Breast epithelium (tissue), 4 donors: ENCODE measurements around the gene RBM4B. TPM values are rescaled to one million over a fixed set of nuclear protein-coding genes. Genes with fewer than 3 reads are reported as not detected.

Source experiments
- DNase-seq, 2 donors: peaks; one replicate each; pipeline ENCODE4 v3.0.0-alpha.2; 2019; ENCODE audit warnings: low spot score in 2 of 2
- H3K27ac ChIP-seq, 2 donors: fragments of 200-600 bp; sonication (generic) in 1 of 2; one replicate each; pipeline ENCODE4 v1.5.1; 2016 to 2019; ENCODE audit warnings: mild to moderate bottlenecking in 1 of 2
- H3K27me3 ChIP-seq, 2 donors: fragments of 200-600 bp; sonication (generic) in 1 of 2; one replicate each; pipeline versions ENCODE4 v1.5.1 to v1.6.0; 2017 to 2019; ENCODE audit warnings: control low read depth in 1 of 2, mild to moderate bottlenecking in 1 of 2
- H3K36me3 ChIP-seq: fragments of 200-600 bp; one replicate; pipeline ENCODE4 v1.5.1; 2019
- H3K4me1 ChIP-seq, 2 donors: fragments of 200-600 bp; sonication (generic); one replicate each; pipeline ENCODE4 v1.5.1; 2016 to 2019; ENCODE audit warnings: control low read depth in 1 of 2
- H3K4me3 ChIP-seq, 3 donors: fragments of 200-600 bp; sonication (generic); 1 replicate in 2 of 3; 2 replicates in 1 of 3; pipeline ENCODE4 v1.5.1; 2016 to 2019; ENCODE audit warnings: mild to moderate bottlenecking in 3 of 3, moderate library complexity in 2 of 3
- H3K9me3 ChIP-seq, 2 donors: fragments of 200-600 bp; sonication (generic) in 1 of 2; one replicate each; pipeline ENCODE4 v1.5.1; 2016 to 2019; ENCODE audit warnings: control low read depth in 1 of 2
- CTCF ChIP-seq, 3 donors: fragments of 450-650 bp; IDR thresholded peaks; one replicate each; pipeline ENCODE4 v1.5.1; 2016 to 2017; ENCODE audit warnings: antibody characterized with exemption in 3 of 3, mild to moderate bottlenecking in 3 of 3, moderate library complexity in 3 of 3
- POLR2A ChIP-seq: fragments of 450-650 bp; IDR thresholded peaks from one replicate; pipeline ENCODE4 v1.6.1; 2016; ENCODE audit warnings: antibody characterized with exemption, mild to moderate bottlenecking, moderate library complexity
- POLR2AphosphoS5 ChIP-seq, 3 donors: sonication (generic); formaldehyde crosslinking; IDR thresholded peaks; one replicate each; pipeline ENCODE4 v1.6.1; 2017; ENCODE audit warnings: antibody characterized with exemption in 3 of 3
- intact Hi-C: fragments of 100-400 bp; cut with DNase I; formaldehyde crosslinking; loops from one replicate; pipeline ENCODE4 v1.15.1; 2023; ENCODE audit warnings: low total_unique reads
- total RNA-seq, 3 donors: library from RNA; depleted of rRNA; stranded (reverse); fragments of >200 nt; gene quantifications; one replicate each; pipeline ENCODE4 v1.1.0, GENCODE V29; 2016

RBM4B gene
- total RNA-seq, 3 donors from 2014 or later: 14.9 to 43.8 (median 25.9) TPM

GRCh38 chr11:66616379-66617154 is 61.1 kb downstream of the RBM4B start, which contains the start of gene RBM14:
Gene RBM14 (plus strand): TSS chr11:66616630. CDS start chr11:66616721, 91 bp downstream.
- intact Hi-C loops: no loop called here
- DNase-seq: peak; percentile 99
- peaks cover 0 to 3% of the 10 kb centered on the region in 2 donors for H3K4me1 ChIP-seq

More at GRCh38 chr11:66616379-66617154, 61.1 kb downstream of the RBM4B start, which contains the start of gene RBM14:
- TF ChIP-seq CTCF (IDR thresholded peaks at IDR 0.05) (no peak), POLR2AphosphoS5 (IDR thresholded peaks at IDR 0.05) (peak; percentile 99 to 100 (median 100)), POLR2A (peak; percentile 100)
- no peaks in the 10 kb centered on the region for H3K9me3 ChIP-seq
- H3K27ac ChIP-seq: peak within 1 kb of the TSS; percentile 89 to 98
- no peaks in the 10 kb centered on the region for H3K36me3 ChIP-seq
- H3K27me3 ChIP-seq: no peaks in the 10 kb centered on the region
- peak within 1 kb of the TSS; percentile 66 to 94 (median 68) for H3K4me3 ChIP-seq

Other genes with a start within 250 kb of the RBM4B start
- gene MRPL11, start 239.0 kb downstream of the RBM4B start, total RNA-seq: 10 to 100 TPM; 33.1 to 42.3 (median 36.8) TPM
- 10 to 100 TPM; 16.0 to 20.0 (median 18.6) TPM for gene PELI3, start 211.0 kb downstream of the RBM4B start, total RNA-seq
- 10 to 100 TPM; 16.5 to 24.3 (median 16.7) TPM for gene DPP3, start 197.5 kb downstream of the RBM4B start, total RNA-seq
- 10 to 100 TPM; 51.5 to 79.5 (median 63.8) TPM for gene BBS1, start 167.3 kb downstream of the RBM4B start, total RNA-seq
- 10 to 100 TPM; 12.9 to 20.0 (median 14.1) TPM for gene ZDHHC24, start 131.8 kb downstream of the RBM4B start, total RNA-seq
- under 1 TPM in 2 of 3 donors, not detected in 1; under 0.01 to 0.16 TPM for gene ACTN3, start 131.0 kb downstream of the RBM4B start, total RNA-seq
- gene CTSF, start 109.3 kb downstream of the RBM4B start, total RNA-seq: 100 to 1,000 TPM in 2 of 3 donors, 10 to 100 TPM in 1; 98.6 to 149 (median 116) TPM
- under 1 TPM in 1 of 3 donors, not detected in 2; 0.15 TPM for gene CCDC87, start 84.8 kb downstream of the RBM4B start, total RNA-seq
- gene CCS, start 84.7 kb downstream of the RBM4B start, total RNA-seq: 10 to 100 TPM; 27.5 to 44.2 (median 33.1) TPM
- gene RBM14, start 61.3 kb downstream of the RBM4B start, total RNA-seq: 10 to 100 TPM; 42.6 to 55.0 (median 54.6) TPM
- 10 to 100 TPM; 73.9 to 98.3 (median 81.0) TPM for gene RBM4, start 39.2 kb downstream of the RBM4B start, total RNA-seq
- 10 to 100 TPM in 2 of 3 donors, 1 to 10 TPM in 1; 1.1 to 28.7 (median 27.2) TPM for gene SPTBN2, start 51.3 kb upstream of the RBM4B start, total RNA-seq
- 10 to 100 TPM; 10.7 to 23.9 (median 21.5) TPM for gene RCE1, start 165.6 kb upstream of the RBM4B start, total RNA-seq
- gene LRFN4, start 179.2 kb upstream of the RBM4B start, total RNA-seq: 10 to 100 TPM in 2 of 3 donors, 1 to 10 TPM in 1; 5.2 to 14.4 (median 11.7) TPM